Measurements from ENCODE around the gene MYO1E. TPM values are rescaled to one million over a fixed set of nuclear protein-coding genes. Genes with fewer than 3 reads are reported as not detected.
"Not testable (repeated sequence)": the region's sequence is repeated elsewhere in the genome, so short reads cannot be mapped to it uniquely, and the experiment has no call there.

Gene MYO1E
- total and polyA plus RNA-seq, 2 donors from 2014 or later, result 41.9 to 198 TPM

DNA sequence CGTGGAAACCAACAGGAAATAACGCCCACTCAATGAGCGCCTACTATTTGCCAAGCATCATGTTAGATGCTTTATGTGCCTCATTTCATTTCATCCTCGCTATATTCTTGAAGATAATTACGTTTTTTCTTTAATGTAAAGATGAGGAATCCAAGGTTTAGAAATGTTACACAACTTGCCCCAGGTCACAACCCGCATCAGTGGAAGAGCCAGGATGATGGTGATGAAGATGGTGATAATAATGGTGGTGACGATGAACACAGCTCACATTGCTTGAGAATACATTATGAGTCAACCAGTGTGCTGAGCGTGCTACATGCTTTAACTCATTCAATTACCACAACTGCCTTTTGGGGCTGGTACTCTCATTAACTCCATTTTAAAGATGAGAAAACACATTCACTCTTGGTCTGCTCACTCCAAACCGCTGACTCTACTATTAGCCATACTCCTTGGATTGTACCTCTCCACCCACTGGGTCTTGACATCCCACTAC lies 21.5 kb upstream of the MYO1E start:
- no peak for FAIRE-seq
- intact Hi-C loops (cut with DNase I), result no loop called here
- Histone ChIP-seq H3K36me3 (ENCODE audit: control insufficient read depth in 2 of 3, insufficient read depth in 3 of 3, low read length in 3 of 3) (no peaks in the 10 kb centered on the region), H3K4me1 (ENCODE audit: control insufficient read depth in 2 of 3, insufficient read depth in 2 of 3, low read depth in 1 of 3, low read length in 3 of 3) (no peaks in the 10 kb centered on the region), H3K9ac (ENCODE audit: low read length in 3 of 3) (no peak overlapping the region), H3K4me3 (ENCODE audit: low read length in 3 of 3) (no peak overlapping the region), H3K27me3 (ENCODE audit: control insufficient read depth, insufficient read depth, low read length) (no peaks in the 10 kb centered on the region), H3K9me3 (ENCODE audit: control insufficient read depth in 2 of 3, insufficient read depth in 1 of 3, low read length in 3 of 3) (no peaks in the 10 kb centered on the region), H3K27ac (ENCODE audit: low read depth in 2 of 2, low read length in 2 of 2) (no peak overlapping the region)
- no peak for DNase-seq
- TF ChIP-seq, protein P1, sequence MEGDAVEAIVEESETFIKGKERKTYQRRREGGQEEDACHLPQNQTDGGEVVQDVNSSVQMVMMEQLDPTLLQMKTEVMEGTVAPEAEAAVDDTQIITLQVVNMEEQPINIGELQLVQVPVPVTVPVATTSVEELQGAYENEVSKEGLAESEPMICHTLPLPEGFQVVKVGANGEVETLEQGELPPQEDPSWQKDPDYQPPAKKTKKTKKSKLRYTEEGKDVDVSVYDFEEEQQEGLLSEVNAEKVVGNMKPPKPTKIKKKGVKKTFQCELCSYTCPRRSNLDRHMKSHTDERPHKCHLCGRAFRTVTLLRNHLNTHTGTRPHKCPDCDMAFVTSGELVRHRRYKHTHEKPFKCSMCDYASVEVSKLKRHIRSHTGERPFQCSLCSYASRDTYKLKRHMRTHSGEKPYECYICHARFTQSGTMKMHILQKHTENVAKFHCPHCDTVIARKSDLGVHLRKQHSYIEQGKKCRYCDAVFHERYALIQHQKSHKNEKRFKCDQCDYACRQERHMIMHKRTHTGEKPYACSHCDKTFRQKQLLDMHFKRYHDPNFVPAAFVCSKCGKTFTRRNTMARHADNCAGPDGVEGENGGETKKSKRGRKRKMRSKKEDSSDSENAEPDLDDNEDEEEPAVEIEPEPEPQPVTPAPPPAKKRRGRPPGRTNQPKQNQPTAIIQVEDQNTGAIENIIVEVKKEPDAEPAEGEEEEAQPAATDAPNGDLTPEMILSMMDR (IDR thresholded peaks at IDR 0.05; ENCODE audit: borderline replicate concordance, extremely low read depth, insufficient read depth), result no peak

DNA sequence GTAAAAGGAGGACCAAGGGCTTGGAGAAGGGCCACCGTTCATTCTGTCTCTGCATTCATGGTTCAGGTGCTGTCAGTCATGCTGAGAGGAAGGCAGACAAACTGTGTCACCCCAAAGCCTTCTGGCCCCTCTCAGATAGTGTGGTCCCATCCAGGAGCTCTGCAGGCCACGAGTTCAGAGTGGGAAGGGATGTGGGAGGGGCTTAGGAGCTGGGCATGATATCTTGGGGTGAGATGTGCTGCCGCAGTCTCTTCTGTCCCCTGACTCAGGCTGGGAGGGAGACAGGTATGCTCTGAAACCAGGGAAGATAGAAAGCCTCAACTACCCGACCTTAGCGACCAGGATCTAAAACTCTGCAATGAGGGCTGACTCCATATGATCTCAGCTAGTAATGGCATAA lies 19.6 kb upstream of the MYO1E start:
- Histone ChIP-seq H3K27ac (ENCODE audit: low read depth in 2 of 2, low read length in 2 of 2) (no peak overlapping the region), H3K4me1 (ENCODE audit: control insufficient read depth in 2 of 3, insufficient read depth in 2 of 3, low read depth in 1 of 3, low read length in 3 of 3) (no peaks in the 10 kb centered on the region), H3K9me3 (ENCODE audit: control insufficient read depth in 2 of 3, insufficient read depth in 1 of 3, low read length in 3 of 3) (no peaks in the 10 kb centered on the region), H3K36me3 (ENCODE audit: control insufficient read depth in 2 of 3, insufficient read depth in 3 of 3, low read length in 3 of 3) (no peaks in the 10 kb centered on the region), H3K4me3 (ENCODE audit: low read length in 3 of 3) (no peak overlapping the region), H3K27me3 (ENCODE audit: control insufficient read depth, insufficient read depth, low read length) (no peaks in the 10 kb centered on the region), H3K9ac (ENCODE audit: low read length in 3 of 3) (no peak overlapping the region)
- intact Hi-C loops (cut with DNase I), result no loop called here
- TF ChIP-seq, protein P1 (IDR thresholded peaks at IDR 0.05; ENCODE audit: borderline replicate concordance, extremely low read depth, insufficient read depth), result no peak
- FAIRE-seq (no peak), DNase-seq (no peak)

DNA sequence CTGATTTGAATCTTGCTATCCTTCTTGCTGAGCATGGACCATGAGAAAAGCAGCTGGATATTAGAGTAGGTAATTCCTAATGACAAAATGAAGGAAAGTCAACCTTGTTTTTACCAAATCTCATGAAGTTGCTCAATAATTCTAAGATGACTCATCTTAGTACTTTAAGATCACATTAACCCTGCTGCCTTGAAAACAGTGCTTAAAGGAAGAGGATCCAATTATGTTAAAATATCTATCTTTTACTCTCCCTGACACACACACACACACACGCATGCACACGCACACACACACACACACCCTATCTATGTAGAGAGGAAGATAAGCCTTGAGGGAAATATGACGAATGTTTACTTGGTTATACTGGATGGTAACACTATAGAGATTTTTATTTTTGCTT lies 16.0 kb upstream of the MYO1E start:
- intact Hi-C loops (cut with DNase I), result no loop called here
- H3K9ac ChIP-seq (ENCODE audit: low read length in 3 of 3), result no peak overlapping the region
- H3K36me3 ChIP-seq (ENCODE audit: control insufficient read depth in 2 of 3, insufficient read depth in 3 of 3, low read length in 3 of 3), result no peaks in the 10 kb centered on the region
- H3K27ac ChIP-seq (ENCODE audit: low read depth in 2 of 2, low read length in 2 of 2), result no peak overlapping the region
- no peak overlapping the region for H3K4me3 ChIP-seq (ENCODE audit: low read length in 3 of 3)
- FAIRE-seq, result no peak
- no peaks in the 10 kb centered on the region for H3K9me3 ChIP-seq (ENCODE audit: control insufficient read depth in 2 of 3, insufficient read depth in 1 of 3, low read length in 3 of 3)
- H3K27me3 ChIP-seq (ENCODE audit: control insufficient read depth, insufficient read depth, low read length), result no peaks in the 10 kb centered on the region
- no peak for DNase-seq
- H3K4me1 ChIP-seq (ENCODE audit: control insufficient read depth in 2 of 3, insufficient read depth in 2 of 3, low read depth in 1 of 3, low read length in 3 of 3), result no peaks in the 10 kb centered on the region
- TF ChIP-seq, protein P1 (IDR thresholded peaks at IDR 0.05; ENCODE audit: borderline replicate concordance, extremely low read depth, insufficient read depth), result no peak

DNA sequence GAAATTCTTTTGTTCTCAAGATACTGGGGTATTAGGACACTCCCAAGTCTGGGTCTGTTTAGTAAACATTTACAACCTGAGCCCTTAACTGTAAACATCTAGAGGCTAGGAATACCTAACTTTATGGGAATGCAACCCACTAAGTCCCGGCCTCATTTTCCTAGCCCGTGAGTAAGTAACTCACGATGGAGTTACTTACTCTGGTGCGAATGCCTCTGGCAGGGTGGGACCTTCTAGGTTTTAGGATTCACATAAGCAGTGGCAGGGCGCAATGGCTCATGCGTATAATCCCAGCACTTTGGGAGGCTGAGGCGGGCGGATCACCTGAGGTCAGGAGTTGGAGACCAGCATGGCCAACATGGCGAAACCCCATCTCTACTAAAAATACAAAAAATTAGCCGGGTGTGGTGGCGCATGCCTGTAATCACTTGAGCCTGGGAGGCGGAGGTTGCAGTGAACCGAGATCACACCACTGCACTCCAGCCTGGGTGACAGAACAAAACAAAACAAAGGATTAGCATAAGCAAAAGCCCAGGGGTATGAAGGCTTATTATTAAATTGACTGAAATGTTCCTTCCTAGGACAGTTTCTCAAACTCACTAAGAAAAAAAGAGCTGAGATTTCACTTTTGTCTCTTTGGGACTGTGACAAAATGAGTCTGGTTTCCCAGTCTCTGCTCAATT lies 14.7 kb upstream of the MYO1E start:
- H3K4me3 ChIP-seq (ENCODE audit: low read length in 3 of 3); H3K27me3 ChIP-seq (ENCODE audit: control insufficient read depth, insufficient read depth, low read length); H3K27ac ChIP-seq (ENCODE audit: low read depth in 2 of 2, low read length in 2 of 2); intact Hi-C loops (cut with DNase I); FAIRE-seq; H3K36me3 ChIP-seq (ENCODE audit: control insufficient read depth in 2 of 3, insufficient read depth in 3 of 3, low read length in 3 of 3); H3K9ac ChIP-seq (ENCODE audit: low read length in 3 of 3); DNase-seq; H3K4me1 ChIP-seq (ENCODE audit: control insufficient read depth in 2 of 3, insufficient read depth in 2 of 3, low read depth in 1 of 3, low read length in 3 of 3); H3K9me3 ChIP-seq (ENCODE audit: control insufficient read depth in 2 of 3, insufficient read depth in 1 of 3, low read length in 3 of 3): not testable (repeated sequence)

Measured in kidney (tissue), 14 donors.